HG03060 (cell line): ENCODE results near the gene TRAF3IP3.
A peak's percentile ranks its signal among the peaks of the same experiment; 100 is the strongest.

Experiments used
- ATAC-seq: cut with Tn5 transposase; IDR thresholded peaks from one replicate; pipeline ENCODE4 v1.9.1; 2021; ENCODE audit warnings: low read depth, moderate number of reproducible peaks; ENCODE audit not compliant: unreplicated experiment

Gene TRAF3IP3

GRCh38 chr1:209736490-209737117 lies 19.2 kb upstream of the TRAF3IP3 start:
- no peak for ATAC-seq

- no peak for ATAC-seq
These were observed 18.7 kb upstream of the TRAF3IP3 start for GRCh38 chr1:209737118-209737505.

GRCh38 chr1:209738270-209738669 lies 17.6 kb upstream of the TRAF3IP3 start:
- no peak for ATAC-seq

- no peak for ATAC-seq
These were observed 14.7 kb upstream of the TRAF3IP3 start for GRCh38 chr1:209741193-209741592.

- no peak for ATAC-seq
These were observed 14.0 kb upstream of the TRAF3IP3 start for GRCh38 chr1:209741889-209742288.

GRCh38 chr1:209742409-209743144 lies 13.3 kb upstream of the TRAF3IP3 start:
- ATAC-seq, result no peak

- no peak for ATAC-seq
These were observed 12.7 kb upstream of the TRAF3IP3 start for GRCh38 chr1:209743145-209743482.

GRCh38 chr1:209746451-209747165 lies 9.2 kb upstream of the TRAF3IP3 start:
- ATAC-seq, result no peak

GRCh38 chr1:209747580-209748262 lies 8.1 kb upstream of the TRAF3IP3 start:
- peak; percentile 66 for ATAC-seq

GRCh38 chr1:209748620-209749019 lies 7.2 kb upstream of the TRAF3IP3 start:
- ATAC-seq, result no peak

- ATAC-seq, result no peak
These were observed 6.6 kb upstream of the TRAF3IP3 start for GRCh38 chr1:209749205-209749604.

- ATAC-seq, result no peak
These were observed 6.1 kb upstream of the TRAF3IP3 start for GRCh38 chr1:209749670-209750323.

GRCh38 chr1:209751627-209752231 lies 4.1 kb upstream of the TRAF3IP3 start:
- peak; percentile 42 for ATAC-seq

- ATAC-seq, result no peak
These were observed 3.0 kb upstream of the TRAF3IP3 start for GRCh38 chr1:209752890-209753289.

- ATAC-seq, result no peak
These were observed 597 bp upstream of the TRAF3IP3 start for GRCh38 chr1:209755256-209755655.

- ATAC-seq, result no peak
These were observed 977 bp downstream of the TRAF3IP3 start for GRCh38 chr1:209756615-209757445.

- no peak for ATAC-seq
These were observed 2.5 kb downstream of the TRAF3IP3 start for GRCh38 chr1:209758400-209758799.

- no peak for ATAC-seq
These were observed 4.0 kb downstream of the TRAF3IP3 start for GRCh38 chr1:209759829-209760359.

GRCh38 chr1:209761011-209761635 lies 5.3 kb downstream of the TRAF3IP3 start:
- ATAC-seq, result no peak
